ENCODE data around the gene SRGAP1. TPM values are rescaled to one million over a fixed set of nuclear protein-coding genes. Genes with fewer than 3 reads are reported as not detected.

Gene SRGAP1
- total and polyA plus RNA-seq, 2 donors from 2014 or later: 1.8 to 13.5 TPM

GRCh38 chr12:63863658-63864453 lies 19.4 kb downstream of the SRGAP1 start:
- Histone ChIP-seq H3K36me3 (ENCODE audit: control insufficient read depth in 2 of 3, insufficient read depth in 3 of 3, low read length in 3 of 3) (no peaks in the 10 kb centered on the region), H3K9ac (ENCODE audit: low read length in 3 of 3) (no peak overlapping the region), H3K27ac (ENCODE audit: low read depth in 2 of 2, low read length in 2 of 2) (no peak overlapping the region), H3K4me1 (ENCODE audit: control insufficient read depth in 2 of 3, insufficient read depth in 2 of 3, low read depth in 1 of 3, low read length in 3 of 3) (peaks cover 0 to 4% (median 3%) of the 10 kb centered on the region in 3 donors), H3K27me3 (ENCODE audit: control insufficient read depth, insufficient read depth, low read length) (no peaks in the 10 kb centered on the region), H3K9me3 (ENCODE audit: control insufficient read depth in 2 of 3, insufficient read depth in 1 of 3, low read length in 3 of 3) (no peaks in the 10 kb centered on the region), H3K4me3 (ENCODE audit: low read length in 3 of 3) (no peak overlapping the region)
- no peak for TF ChIP-seq CTCF (IDR thresholded peaks at IDR 0.05; ENCODE audit: borderline replicate concordance, extremely low read depth, insufficient read depth)
- FAIRE-seq (no peak), DNase-seq (no peak)
- intact Hi-C loops (cut with DNase I): no loop called here

GRCh38 chr12:63864454-63864706 lies 19.9 kb downstream of the SRGAP1 start:
- no peaks in the 10 kb centered on the region for H3K27me3 ChIP-seq (ENCODE audit: control insufficient read depth, insufficient read depth, low read length)
- DNase-seq: no peak

GRCh38 chr12:63865448-63865847 lies 20.9 kb downstream of the SRGAP1 start:
- intact Hi-C loops (cut with DNase I): no loop called here

More at GRCh38 chr12:63864454-63864706, 19.9 kb downstream of the SRGAP1 start:
- Histone ChIP-seq H3K27ac (ENCODE audit: low read depth in 2 of 2, low read length in 2 of 2) (no peak overlapping the region), H3K36me3 (ENCODE audit: control insufficient read depth in 2 of 3, insufficient read depth in 3 of 3, low read length in 3 of 3) (no peaks in the 10 kb centered on the region), H3K9ac (ENCODE audit: low read length in 3 of 3) (no peak overlapping the region), H3K9me3 (ENCODE audit: control insufficient read depth in 2 of 3, insufficient read depth in 1 of 3, low read length in 3 of 3) (no peaks in the 10 kb centered on the region), H3K4me3 (ENCODE audit: low read length in 3 of 3) (no peak overlapping the region), H3K4me1 (ENCODE audit: control insufficient read depth in 2 of 3, insufficient read depth in 2 of 3, low read depth in 1 of 3, low read length in 3 of 3) (peaks cover 0 to 4% (median 3%) of the 10 kb centered on the region in 3 donors)
- intact Hi-C loops (cut with DNase I): no loop called here
- FAIRE-seq: no peak
- no peak for TF ChIP-seq CTCF (IDR thresholded peaks at IDR 0.05; ENCODE audit: borderline replicate concordance, extremely low read depth, insufficient read depth)

More at GRCh38 chr12:63865448-63865847, 20.9 kb downstream of the SRGAP1 start:
- no peak overlapping the region for H3K27ac ChIP-seq (ENCODE audit: low read depth in 2 of 2, low read length in 2 of 2)
- peaks cover 0 to 4% (median 3%) of the 10 kb centered on the region in 3 donors for H3K4me1 ChIP-seq (ENCODE audit: control insufficient read depth in 2 of 3, insufficient read depth in 2 of 3, low read depth in 1 of 3, low read length in 3 of 3)
- DNase-seq (no peak), FAIRE-seq (no peak)
- H3K4me3 ChIP-seq (ENCODE audit: low read length in 3 of 3): no peak overlapping the region
- H3K36me3 ChIP-seq (ENCODE audit: control insufficient read depth in 2 of 3, insufficient read depth in 3 of 3, low read length in 3 of 3): no peaks in the 10 kb centered on the region
- H3K27me3 ChIP-seq (ENCODE audit: control insufficient read depth, insufficient read depth, low read length): no peaks in the 10 kb centered on the region
- no peak for TF ChIP-seq CTCF (IDR thresholded peaks at IDR 0.05; ENCODE audit: borderline replicate concordance, extremely low read depth, insufficient read depth)
- H3K9ac ChIP-seq (ENCODE audit: low read length in 3 of 3): no peak overlapping the region
- H3K9me3 ChIP-seq (ENCODE audit: control insufficient read depth in 2 of 3, insufficient read depth in 1 of 3, low read length in 3 of 3): no peaks in the 10 kb centered on the region

All from kidney (tissue), 14 donors.